ENCODE results near the gene PYDC1. TPM values are rescaled to one million over a fixed set of nuclear protein-coding genes. Genes with fewer than 3 reads are reported as not detected.
"Not testable (repeated sequence)": the region's sequence is repeated elsewhere in the genome, so short reads cannot be mapped to it uniquely, and the experiment has no call there.

Gene PYDC1
- total RNA-seq, result not detected

DNA sequence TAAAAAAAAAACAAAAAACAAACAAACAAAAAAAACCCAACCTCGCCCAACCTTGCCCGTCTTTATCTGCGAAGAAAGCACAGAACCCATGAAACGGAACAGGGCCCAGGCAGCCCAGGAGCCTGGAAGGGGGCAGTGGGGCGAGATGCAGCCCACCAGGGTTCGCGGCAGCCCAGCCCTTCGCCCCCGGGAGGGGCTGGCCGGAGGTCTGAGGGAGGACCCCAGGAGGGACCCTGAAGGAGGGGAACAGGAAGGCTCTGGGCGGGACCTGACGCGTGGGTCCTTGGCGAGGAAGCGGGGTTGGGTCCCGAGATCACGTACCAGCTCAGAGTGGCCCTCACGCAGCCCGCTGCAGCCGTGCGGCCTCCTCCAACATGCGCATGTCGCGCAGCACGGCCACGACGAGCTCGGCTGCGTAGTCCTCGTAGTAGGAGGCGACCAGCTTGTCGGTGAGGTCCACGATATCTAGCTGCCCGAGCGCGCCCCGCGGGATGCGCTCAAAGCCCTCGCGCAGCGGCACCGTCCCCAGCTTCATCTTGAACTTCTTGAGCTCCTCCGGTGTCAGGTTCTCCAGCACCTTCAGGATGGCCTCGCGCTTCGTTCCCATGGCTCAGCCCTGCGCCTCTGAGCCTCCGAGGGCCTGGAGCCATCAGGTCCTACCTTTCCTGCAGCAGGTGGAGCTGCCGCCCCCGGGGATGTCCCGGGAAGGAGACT, at the start of gene PYDC1:
Gene PYDC1 (minus strand): TSS at position 714 of the 714 bp plus-strand sequence. CDS start 107 bp downstream, at position 607.
- no peak for DNase-seq

- peak; percentile 42 for DNase-seq
Observed at GRCh38 chr16:31265329-31266245, 48.7 kb upstream of the PYDC1 start.

DNA sequence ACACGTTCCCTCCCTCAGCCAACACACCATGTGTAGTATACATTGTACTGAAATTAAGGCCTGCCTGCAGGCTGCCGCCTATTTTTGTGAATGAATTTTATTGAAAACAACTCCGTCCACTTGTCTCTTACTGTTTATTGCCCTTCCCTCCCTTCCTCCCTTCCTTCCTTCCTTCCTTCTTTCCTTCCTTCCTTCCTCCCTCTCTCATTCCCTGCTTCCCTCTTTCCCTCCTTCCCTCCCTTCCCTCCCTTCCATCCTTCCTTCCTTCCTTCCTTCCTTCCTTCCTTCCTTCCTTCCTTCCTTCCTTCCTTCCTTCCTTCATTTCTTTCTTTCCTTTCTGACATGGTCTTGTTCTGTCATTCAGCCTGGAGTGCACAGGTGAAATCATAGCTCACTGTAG, 45.1 kb upstream of the PYDC1 start:
- DNase-seq, result no peak

DNA sequence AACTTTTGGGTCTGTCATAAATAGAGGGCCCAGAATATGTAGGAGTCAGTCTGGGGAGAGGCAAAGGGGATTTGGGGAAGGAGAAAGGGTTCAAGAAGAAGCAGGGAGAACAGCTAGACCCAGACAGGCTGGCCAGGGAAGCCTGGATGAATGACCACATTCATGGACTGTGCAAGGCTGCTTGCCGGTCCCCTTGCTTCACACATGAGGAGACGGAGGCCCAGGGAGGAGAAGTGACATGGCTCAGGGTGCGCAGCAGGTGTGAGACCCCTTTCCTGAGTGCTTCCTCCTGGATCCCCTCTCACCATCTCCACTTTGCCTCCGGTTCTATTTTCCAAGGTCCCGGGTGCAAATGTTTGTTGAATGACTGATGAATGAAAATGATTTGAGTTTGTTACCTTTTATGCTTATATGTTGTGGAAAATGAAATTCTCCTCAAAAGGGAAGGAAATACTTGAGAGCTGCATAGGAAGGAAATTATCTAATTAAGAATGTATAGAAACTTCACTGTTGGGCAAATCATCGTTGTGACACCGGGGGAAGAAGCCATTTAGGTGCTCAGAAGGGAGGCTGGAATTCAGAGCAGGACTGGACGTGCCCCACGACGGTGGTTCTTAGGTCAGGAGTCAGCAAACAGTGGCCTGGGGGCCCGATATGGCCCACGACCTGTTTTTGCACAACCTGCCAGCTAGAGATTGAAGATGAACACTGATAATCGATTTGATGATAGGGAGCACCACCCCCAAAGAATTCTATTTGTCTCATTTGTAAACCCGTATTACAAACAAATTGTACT, 43.4 kb upstream of the PYDC1 start:
- no peak for DNase-seq

GRCh38 chr16:31258366-31258765, 41.4 kb upstream of the PYDC1 start:
- no peak for DNase-seq

GRCh38 chr16:31256466-31256865, 39.5 kb upstream of the PYDC1 start:
- no peak for DNase-seq

DNA sequence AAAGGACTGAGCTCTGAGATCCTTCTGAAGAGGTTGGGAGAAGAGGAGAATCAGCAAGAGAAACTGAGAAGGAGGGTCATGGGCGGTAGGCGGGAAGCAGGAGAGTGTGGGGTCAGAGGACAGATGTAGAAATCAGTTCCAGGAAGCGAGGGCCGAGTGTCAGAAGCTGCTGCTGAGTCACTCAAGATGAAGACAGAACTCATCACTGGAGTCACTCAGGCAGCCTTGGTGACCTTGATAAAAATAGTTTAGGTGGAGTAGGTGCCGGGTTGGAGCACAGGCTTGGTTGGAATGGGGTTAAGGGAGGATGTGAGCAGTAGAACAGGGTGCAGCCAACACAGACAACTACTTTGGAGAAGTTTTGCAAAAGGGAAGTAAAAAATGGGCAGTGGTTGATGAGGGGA, 36.7 kb upstream of the PYDC1 start:
- no peak for DNase-seq

- DNase-seq, result no peak
Observed at GRCh38 chr16:31251435-31251834, 34.5 kb upstream of the PYDC1 start.

- DNase-seq, result no peak
Observed at GRCh38 chr16:31250782-31251384, 33.9 kb upstream of the PYDC1 start.

DNA sequence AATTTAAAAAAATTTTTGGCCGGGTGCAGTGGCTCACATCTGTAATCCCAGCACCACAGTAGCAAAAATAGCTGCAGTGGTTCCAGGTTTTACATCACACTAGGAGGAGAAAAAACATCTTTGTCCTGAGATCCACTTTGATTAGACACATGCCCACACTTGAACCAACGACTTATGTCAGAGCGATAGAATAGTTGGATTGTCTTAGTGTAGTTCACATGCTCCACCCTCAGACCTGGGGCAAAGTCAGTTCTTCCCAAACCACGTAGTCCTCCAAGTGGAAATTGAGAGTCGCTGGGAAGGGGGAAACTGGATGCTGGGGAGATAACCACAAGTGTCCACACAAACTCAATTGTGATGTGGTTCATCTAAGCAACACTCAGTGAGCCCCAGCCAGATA, 31.4 kb upstream of the PYDC1 start:
- no peak for DNase-seq

DNA sequence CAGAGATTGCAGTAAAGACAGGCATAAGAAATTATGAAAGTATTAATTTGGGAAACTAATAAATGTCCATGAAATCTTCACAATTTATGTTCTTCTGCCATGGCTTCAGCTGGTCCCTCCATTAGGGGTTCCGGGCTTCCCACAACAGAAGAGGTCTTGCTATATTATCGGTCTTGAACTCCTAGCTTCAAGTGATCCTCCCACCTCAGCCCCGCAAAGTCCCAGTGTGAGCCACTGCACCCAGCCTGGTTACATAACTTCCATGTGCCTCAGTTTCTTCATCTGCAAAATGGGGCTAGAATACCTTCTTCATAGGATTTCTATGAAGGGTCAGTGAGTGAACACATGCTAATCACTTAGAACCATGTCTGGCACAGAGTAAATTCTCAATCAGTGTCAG, 29.4 kb upstream of the PYDC1 start:
- no peak for DNase-seq

GRCh38 chr16:31245598-31245997, 28.7 kb upstream of the PYDC1 start:
- not testable (repeated sequence) for DNase-seq

GRCh38 chr16:31243734-31244670, 27.1 kb upstream of the PYDC1 start:
- DNase-seq, result no peak

DNA sequence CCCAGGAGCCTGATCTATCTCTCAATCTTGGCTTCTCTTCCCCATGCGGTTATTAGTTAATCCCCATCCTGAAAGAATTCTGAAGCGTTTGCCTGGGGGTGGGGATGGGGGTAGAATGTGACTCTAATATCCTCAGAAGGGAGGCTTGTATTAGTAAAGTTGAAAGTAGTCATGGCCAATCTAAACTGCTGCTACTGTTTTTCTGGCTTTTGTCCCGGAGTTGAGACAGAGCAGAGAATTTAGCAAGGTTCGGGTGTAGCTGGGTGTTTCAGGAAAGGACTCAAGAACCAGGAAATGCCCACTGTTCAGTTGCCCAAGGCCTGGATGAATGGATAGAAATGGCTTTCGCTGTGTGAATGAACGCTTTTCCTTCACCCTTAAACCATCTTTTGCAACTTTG, 25.3 kb upstream of the PYDC1 start:
- DNase-seq, result no peak

DNA sequence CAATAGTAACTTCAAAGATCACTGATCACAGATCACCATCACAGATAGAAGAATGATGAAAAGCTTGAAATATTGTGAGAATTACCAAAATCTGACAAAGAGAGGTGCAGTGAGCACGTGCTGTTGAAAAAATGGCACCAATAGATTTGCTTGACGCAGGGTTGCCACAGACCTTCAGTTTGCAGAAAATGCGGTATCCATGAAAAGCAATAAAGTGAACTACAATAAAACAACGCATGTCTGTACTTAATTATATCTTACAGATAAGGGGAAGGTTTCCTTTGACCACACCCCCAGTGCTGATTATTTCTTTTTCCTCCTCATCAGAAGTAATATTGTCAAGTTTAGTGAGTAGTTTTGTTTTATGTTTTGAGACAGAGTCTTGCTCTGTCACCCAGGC, 21.1 kb upstream of the PYDC1 start:
- no peak for DNase-seq

DNA sequence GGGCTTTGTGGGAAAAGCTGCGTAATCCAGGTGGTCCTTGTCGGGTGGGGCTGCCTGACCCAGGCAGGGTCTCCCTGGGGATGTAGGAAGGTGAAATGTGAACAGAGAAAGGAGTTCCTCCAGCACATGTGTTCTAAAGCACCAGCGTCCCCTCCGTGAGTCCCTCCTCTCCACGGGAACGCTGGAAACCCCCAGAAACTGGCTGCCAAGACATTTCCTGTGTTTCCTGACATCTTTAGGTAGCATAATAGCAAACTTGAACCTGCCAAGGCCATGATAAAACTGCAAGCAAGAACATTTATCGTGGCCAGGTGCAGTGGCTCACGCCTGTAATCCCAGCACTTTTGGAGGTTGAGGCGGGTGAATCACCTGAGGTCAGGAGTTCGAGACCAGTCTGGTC, 12.6 kb upstream of the PYDC1 start:
- no peak for DNase-seq

DNA sequence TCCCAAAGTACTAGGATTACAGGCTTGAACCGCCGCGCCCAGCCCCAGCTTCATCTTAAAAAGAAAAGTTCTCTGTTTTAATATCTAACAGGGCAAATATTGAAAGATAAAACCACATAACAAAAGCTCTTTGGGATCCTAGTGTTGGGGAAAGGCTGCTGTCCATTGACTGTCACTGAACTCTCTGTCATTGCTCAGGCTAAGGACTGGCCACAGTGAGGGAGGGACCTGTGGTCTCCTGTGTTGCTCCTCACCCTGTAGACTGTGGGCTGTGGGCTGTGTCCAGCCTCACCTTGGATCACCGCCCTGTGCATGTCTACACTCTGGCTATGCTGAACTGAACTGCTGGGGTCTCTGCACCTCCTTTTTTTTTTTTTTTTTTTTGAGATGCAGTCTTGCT, 11.3 kb upstream of the PYDC1 start:
- no peak for DNase-seq

GRCh38 chr16:31225193-31225592, 8.3 kb upstream of the PYDC1 start:
- no peak for DNase-seq

- no peak for DNase-seq
Observed at GRCh38 chr16:31224092-31224955, 7.4 kb upstream of the PYDC1 start.

GRCh38 chr16:31223044-31223443, 6.1 kb upstream of the PYDC1 start:
- DNase-seq, result no peak

Measured in effector CD4-positive, alpha-beta T cell (primary cell).